22Rv1 (cell line): ENCODE data around the gene CA12.
"Not testable (repeated sequence)": the region's sequence is repeated elsewhere in the genome, so short reads cannot be mapped to it uniquely, and the experiment has no call there.

Experiments
- H3K27ac ChIP-seq: fragments of 450-650 bp; 2 replicates; pipeline ENCODE4 v1.5.1; 2017
- ZFX ChIP-seq: fragments of 450-650 bp; IDR thresholded peaks from 2 replicates; pipeline ENCODE4 v1.6.1; 2017; ENCODE audit warnings: antibody characterized with exemption, borderline replicate concordance
- TF ChIP-seq, protein P1 (sequence below): fragments of 450-650 bp; IDR thresholded peaks from 2 replicates; pipeline ENCODE4 v1.5.1; 2017; ENCODE audit warnings: mild to moderate bottlenecking

CA12 gene

GRCh38 chr15:63327648-63328421 is 53.8 kb downstream of the CA12 start:
- TF ChIP-seq, protein P1, sequence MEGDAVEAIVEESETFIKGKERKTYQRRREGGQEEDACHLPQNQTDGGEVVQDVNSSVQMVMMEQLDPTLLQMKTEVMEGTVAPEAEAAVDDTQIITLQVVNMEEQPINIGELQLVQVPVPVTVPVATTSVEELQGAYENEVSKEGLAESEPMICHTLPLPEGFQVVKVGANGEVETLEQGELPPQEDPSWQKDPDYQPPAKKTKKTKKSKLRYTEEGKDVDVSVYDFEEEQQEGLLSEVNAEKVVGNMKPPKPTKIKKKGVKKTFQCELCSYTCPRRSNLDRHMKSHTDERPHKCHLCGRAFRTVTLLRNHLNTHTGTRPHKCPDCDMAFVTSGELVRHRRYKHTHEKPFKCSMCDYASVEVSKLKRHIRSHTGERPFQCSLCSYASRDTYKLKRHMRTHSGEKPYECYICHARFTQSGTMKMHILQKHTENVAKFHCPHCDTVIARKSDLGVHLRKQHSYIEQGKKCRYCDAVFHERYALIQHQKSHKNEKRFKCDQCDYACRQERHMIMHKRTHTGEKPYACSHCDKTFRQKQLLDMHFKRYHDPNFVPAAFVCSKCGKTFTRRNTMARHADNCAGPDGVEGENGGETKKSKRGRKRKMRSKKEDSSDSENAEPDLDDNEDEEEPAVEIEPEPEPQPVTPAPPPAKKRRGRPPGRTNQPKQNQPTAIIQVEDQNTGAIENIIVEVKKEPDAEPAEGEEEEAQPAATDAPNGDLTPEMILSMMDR: no peak
- no peak for TF ChIP-seq ZFX
- no peak overlapping the region for H3K27ac ChIP-seq

- no peak overlapping the region for H3K27ac ChIP-seq
- no peak for TF ChIP-seq ZFX
- TF ChIP-seq, protein P1: no peak
These were observed 56.9 kb downstream of the CA12 start for GRCh38 chr15:63324770-63325169.

GRCh38 chr15:63323798-63324563 is 57.7 kb downstream of the CA12 start:
- TF ChIP-seq, protein P1: no peak
- no peak for TF ChIP-seq ZFX
- H3K27ac ChIP-seq: no peak overlapping the region

GRCh38 chr15:63322541-63322940 is 59.1 kb downstream of the CA12 start:
- TF ChIP-seq, protein P1: no peak

GRCh38 chr15:63321462-63321861 is 60.2 kb downstream of the CA12 start:
- TF ChIP-seq, protein P1: no peak
- TF ChIP-seq ZFX: no peak
- no peak overlapping the region for H3K27ac ChIP-seq

More at GRCh38 chr15:63322541-63322940, 59.1 kb downstream of the CA12 start:
- no peak overlapping the region for H3K27ac ChIP-seq

- H3K27ac ChIP-seq: not testable (repeated sequence)
These were observed 60.7 kb downstream of the CA12 start for GRCh38 chr15:63320981-63321380.

GRCh38 chr15:63320446-63320845 is 61.2 kb downstream of the CA12 start:
- not testable (repeated sequence) for H3K27ac ChIP-seq

- TF ChIP-seq ZFX: no peak
- TF ChIP-seq, protein P1: no peak
- no peak overlapping the region for H3K27ac ChIP-seq
These were observed 62.6 kb downstream of the CA12 start for GRCh38 chr15:63319065-63319464.
